Left colon (tissue), 2 donors: ENCODE data around the gene SMIM11. TPM values are rescaled to one million over a fixed set of nuclear protein-coding genes. Genes with fewer than 3 reads are reported as not detected.
"Not testable (repeated sequence)": the region's sequence is repeated elsewhere in the genome, so short reads cannot be mapped to it uniquely, and the experiment has no call there.

Experiments used
- ATAC-seq: fragments of 200-7000 bp; cut with Tn5 transposase; one replicate; pipeline ENCODE4 v1.9.1; 2020; ENCODE audit warnings: mild to moderate bottlenecking, moderate library complexity
- DNase-seq, 2 donors: peaks; one replicate each; pipeline ENCODE4 v3.0.0-alpha.2; 2020
- intact Hi-C, 2 donors: fragments of 100-400 bp; cut with DNase I in 1 of 2; cut with micrococcal nuclease in 1 of 2; formaldehyde crosslinking; loops; one replicate each; pipeline versions ENCODE4 v1.11.2 to v1.14.0; 2022; cut with DNase I, micrococcal nuclease
- long read RNA-seq: library from polyadenylated mRNA; unstranded; transcript quantifications from one replicate; pipeline ENCODE4 v2.0.0, GENCODE V29; 2021
- total RNA-seq, 2 donors: library from RNA; stranded (reverse); fragmentation: NEBNext Ultra II Directional; extraction: Animal tissue kit (Norgen Biotek cat#: 25700); gene quantifications; one replicate each; pipeline ENCODE4 v1.2.1, GENCODE V29; 2021
- donor health status: DM: no; HTN: no; CAD: no.
- donor health status: DM: yes; HTN: yes; CAD: no.

Gene SMIM11, protein sequence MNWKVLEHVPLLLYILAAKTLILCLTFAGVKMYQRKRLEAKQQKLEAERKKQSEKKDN
- 1 to 10 TPM; 1.9 to 2.4 TPM for total RNA-seq
- long read RNA-seq, transcript SMIM11A-201 (4 exons, 850 nt): major isoform, 5 of 5 reads
- long read RNA-seq, partial matches to known transcripts: 0 of 5 reads
- long read RNA-seq, other reads (novel, unspliced or antisense): 0 of 5 reads

DNA sequence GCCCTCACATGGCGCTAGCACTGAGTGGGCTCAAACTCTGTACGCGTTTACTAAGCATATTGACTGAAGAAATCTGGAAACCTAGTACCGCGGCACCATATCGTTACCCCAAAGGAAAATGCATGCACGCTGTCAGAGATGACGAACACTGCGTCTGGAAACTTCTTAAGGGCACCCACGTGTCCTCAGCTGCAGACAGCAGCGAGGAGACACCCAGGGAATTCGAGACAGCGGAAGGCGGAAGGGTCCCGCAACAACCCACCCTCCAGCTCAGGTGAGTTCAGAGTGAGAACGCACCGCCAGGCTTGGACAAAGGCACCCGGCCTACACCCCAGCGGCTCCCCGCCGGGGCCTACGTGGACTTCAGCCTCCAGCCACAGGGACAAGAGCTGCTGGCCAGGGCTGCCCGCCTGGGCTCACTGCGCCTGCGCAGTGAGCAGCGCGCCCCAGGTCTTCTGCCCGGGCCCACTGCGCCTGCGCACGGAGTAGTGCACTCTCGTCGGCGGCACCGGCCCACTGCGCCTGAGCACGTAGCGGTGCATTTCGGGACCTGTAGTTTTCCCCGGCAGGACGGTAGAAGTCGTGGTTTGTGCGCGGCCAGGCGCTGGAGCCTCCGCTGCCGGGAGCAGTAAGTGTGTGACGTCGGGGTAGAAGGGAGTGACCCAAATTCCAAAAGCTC, at the start of gene SMIM11:
Gene SMIM11, plus strand, starts transcription at position 568 of the 679 bp plus-strand sequence. CDS start 3,998 bp downstream, outside the sequence.
- intact Hi-C loops, DNase-seq: not testable (repeated sequence)
- peak; percentile 96 for ATAC-seq

DNA sequence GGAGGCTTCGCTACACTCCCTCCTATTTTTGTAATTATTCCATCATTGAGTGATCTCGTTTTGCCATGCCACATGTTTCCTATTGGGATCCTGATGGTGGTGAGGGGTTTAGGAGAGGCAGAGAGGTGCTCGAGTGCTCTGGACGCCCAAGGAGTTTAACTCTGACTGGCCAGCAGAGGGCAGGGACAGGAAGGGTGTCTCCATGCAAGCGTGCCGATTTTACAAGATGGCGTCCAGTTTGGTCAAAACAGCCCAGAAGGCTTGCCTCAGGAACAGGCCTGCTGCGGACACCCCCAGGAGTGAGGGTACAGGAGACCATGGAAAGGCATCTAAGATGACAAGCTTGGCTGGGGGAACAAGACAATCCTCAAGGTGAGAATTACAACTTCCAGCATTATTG, 45.3 kb upstream of the SMIM11 start:
- intact Hi-C loops: no loop called here
- no peak for DNase-seq
- ATAC-seq: no peak

DNA sequence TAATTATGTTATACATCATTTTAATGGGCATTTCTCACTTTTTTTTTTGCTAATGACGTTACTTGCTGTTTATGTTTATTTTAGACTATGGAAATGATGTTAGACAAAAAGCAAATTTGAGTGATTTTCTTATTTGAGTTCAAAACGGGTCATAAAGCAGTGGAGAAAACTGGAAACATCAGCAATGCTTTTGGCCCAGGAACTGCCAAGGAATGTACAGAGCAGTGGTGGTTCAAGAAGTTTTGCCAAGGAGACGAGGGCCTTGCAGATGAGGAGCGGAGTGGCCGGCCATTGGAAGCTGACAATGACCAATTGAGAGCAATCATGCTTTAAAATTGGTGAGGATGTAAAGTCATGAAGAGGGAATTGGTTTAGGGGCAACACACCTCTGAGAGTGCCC, 43.6 kb upstream of the SMIM11 start:
- intact Hi-C loops: no loop called here
- no peak for DNase-seq
- no peak for ATAC-seq

DNA sequence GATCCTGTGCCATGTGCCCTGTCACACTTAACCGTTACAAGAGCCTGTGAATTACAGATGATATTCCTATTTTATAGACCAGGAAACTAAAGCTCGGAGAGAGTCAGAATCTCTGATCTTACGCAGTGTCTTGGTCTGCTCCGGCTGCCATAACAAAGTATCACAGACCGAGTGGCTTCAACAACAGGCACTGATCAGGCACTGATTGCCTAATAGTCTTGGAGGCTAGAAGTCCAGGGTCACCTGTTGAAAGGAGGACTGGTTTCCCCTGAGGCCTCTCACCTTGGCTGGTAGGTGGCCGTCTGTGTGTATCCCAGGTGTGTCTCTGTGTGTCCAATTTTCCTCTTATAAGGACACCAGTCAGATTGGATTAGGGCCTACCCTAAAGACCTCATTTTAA, 43.0 kb upstream of the SMIM11 start:
- intact Hi-C loops: no loop called here
- ATAC-seq: no peak
- no peak for DNase-seq

DNA sequence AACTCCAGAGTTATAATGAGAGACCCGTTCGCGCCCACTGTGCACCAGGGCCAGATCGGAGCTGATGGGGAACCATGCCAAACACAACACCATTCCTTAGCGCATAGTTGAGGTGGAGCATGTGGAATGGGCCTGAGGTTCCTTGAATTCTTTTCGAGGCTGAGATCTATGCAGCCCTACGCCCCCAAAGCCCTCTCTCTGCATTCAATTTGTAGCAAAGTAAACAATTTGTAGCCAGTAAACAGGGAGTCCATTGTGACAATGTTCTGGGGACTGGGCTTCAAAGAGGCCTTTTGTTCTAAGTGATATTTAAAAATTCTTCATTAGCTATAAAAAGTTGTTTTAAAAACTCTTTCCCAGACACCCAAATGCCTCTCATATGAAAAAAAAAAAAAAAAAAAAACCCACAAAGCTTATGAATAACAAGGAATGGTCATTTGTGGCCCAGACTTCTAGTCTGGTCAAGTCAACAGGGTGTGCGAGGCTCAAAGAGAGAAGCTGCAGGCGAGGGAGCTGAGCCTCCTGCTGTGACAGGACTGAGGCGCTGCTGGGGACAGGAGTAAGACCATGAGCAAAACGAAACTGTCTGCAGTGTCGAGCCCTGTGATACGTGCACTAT, 42.1 kb upstream of the SMIM11 start:
- no peak for ATAC-seq
- no peak for DNase-seq
- intact Hi-C loops: no loop called here

DNA sequence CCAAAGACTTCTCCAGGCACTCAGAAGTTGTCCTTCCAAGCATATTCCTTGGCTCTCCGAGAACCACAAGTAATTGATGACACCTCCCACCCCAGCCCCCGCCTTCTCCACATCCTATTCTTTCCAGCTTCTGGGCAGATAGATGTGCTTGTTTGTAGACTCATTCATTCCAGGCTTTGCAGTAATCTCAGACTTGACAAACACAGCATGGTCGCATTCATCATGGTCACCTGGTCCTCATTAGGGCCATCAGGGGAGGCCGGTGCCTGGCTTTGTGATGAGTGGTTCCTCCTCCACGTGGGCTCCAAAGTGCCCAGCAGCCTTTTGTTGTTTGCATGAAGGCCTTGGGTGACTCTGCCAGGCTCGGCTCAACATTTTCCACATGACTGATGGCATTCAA, 40.0 kb upstream of the SMIM11 start:
- ATAC-seq: no peak
- intact Hi-C loops: no loop called here
- no peak for DNase-seq

DNA sequence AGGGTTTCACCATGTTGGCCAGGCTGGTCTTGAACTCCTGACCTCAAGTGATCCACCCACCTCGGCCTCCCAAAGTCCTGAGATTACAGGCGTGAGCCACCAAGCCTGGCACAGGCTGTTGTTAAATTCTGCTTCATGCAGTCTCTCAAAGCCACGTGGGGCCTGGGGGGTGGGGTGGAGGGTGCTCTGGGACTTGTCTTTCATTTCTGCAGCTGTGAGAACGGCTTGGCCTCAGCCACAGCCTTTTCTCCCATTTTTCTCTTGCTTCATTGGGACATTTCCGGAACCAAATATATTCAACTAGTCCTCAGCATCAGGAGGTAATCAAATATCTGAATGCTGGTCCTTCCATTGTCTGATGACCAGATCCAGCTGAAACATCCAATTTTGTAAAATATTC, 39.1 kb upstream of the SMIM11 start:
- no peak for DNase-seq
- no peak for ATAC-seq
- intact Hi-C loops: no loop called here

DNA sequence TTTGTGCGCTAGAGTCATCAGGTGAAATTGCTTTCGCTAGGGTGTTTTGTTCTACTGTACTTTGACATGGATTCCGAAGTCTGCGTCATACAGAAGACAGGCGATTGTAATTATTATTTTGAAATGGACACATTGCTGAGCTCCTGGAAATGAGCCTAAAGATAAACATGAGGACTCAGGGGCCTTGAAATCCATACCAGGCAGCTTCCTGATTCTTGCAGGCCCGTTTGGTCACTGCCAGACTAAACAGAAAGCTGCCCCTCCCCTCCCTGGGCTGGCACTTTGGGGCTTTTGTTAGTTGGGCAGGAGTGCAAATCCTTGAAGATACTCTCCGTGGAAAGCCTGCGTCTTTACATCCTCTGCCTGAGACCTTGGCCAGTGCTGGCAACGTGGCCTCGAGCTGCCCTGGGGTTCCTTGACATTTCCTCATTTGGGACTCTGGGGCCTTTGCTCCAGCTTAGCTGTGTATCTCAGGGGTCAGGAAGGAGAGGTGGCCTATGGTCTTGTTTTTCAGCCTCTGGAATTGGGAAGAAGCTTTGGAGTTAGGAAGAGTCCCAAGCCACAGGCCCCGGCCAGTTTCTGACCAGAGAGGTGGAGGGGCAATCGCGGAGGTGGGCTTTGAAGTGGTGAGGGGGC, 38.4 kb upstream of the SMIM11 start:
- intact Hi-C loops: no loop called here
- no peak for ATAC-seq
- no peak for DNase-seq

DNA sequence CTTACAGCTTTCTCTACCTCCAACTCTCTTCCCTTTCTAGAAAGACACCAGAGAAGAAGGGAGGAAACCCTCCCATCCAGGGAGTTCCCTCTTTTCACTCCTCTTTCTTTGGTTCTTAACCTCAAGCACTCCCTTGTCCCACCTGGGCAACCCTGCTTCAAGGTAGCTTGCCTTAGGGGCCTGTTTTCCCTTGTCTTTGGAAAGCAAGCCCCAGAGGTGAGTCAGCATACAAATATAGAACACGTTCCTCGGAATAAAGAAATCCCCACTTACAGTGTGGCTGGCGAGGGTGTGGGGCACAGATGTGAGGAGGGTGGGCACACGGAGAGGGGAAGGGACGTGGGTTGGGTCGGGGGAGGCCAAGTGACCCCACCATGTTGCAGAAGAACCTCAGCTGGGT, 37.6 kb upstream of the SMIM11 start:
- ATAC-seq (no peak), DNase-seq (no peak)
- intact Hi-C loops: no loop called here

DNA sequence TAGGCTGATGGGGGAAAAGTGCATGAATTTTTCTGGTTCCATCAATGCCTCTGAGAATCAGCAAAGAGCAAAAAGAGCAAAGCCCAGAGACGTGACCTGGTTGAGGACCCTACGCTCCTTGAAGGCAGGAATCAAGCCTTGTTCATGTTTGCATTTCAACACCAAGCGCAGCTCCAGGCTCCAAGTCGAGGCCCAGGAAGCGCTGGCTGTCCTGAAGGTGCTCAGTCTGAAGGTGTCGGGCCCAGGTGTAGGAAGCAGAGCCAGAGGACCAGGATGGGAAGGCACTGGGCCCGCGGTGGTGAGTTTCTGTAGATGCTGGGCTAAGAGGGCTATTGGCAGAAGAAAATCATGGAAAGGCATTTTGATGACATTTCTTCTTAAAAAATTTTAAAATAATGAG, 37.1 kb upstream of the SMIM11 start:
- DNase-seq (no peak), ATAC-seq (no peak)
- intact Hi-C loops: no loop called here

DNA sequence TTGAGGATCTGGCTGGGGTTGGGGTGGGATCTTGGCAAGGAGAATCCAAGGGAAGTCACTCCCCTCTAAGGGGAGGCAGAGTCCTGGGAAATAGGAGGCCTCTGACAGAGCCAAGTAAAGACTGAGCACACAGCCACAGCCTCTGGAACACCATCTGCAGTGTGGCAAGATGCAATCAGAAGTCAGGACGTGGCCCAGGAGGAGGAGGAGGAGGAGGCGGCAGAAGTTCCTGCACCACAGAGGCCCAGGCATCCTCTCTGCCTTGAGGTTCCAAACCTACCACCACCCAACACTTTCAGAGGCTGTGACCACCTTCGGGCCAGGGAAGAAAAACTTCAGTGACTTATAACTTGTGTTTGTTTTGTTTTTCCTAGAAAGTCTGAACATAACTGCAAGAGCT, 35.2 kb upstream of the SMIM11 start:
- intact Hi-C loops: no loop called here
- DNase-seq: no peak
- no peak for ATAC-seq

DNA sequence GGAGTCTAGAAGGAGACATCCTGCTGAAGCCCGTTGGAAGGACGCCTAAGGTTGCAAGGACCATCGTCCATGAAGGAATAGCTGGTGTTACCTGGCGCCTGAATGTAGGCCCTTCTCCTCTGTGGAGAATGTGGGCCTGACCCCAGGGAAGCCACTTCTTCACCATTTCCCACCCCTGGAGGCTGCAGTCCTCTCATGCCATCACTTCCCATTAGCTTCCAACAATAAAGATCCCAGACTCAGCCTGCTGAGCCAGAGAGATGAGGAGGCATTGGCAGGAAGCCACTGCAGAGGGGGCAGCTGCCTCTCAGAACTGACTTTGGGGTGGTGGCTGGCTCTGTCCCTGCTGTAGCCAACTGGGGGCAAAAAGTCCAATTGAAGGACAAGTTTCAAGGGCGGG, 32.8 kb upstream of the SMIM11 start:
- no peak for DNase-seq
- intact Hi-C loops: no loop called here
- no peak for ATAC-seq

DNA sequence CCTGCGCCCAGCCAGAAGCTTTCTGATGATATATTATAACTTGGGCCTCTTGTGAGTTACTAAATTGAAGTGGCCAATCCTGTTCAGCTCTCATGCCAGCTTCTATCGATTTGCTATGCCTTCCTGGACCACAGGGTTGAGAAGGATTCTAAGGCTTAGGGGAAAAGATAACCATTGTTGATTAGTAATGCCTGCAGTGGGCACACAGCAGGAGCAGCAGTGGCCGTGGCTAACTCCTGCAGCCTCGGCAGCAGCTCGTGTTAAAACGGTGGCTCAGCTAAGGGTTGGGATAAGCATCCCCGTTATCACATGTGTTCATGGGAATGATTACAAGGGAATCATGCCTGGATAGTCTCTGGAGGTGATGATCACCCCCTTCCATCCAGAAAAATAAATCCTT, 32.0 kb upstream of the SMIM11 start:
- DNase-seq (no peak), ATAC-seq (no peak)
- intact Hi-C loops: no loop called here

DNA sequence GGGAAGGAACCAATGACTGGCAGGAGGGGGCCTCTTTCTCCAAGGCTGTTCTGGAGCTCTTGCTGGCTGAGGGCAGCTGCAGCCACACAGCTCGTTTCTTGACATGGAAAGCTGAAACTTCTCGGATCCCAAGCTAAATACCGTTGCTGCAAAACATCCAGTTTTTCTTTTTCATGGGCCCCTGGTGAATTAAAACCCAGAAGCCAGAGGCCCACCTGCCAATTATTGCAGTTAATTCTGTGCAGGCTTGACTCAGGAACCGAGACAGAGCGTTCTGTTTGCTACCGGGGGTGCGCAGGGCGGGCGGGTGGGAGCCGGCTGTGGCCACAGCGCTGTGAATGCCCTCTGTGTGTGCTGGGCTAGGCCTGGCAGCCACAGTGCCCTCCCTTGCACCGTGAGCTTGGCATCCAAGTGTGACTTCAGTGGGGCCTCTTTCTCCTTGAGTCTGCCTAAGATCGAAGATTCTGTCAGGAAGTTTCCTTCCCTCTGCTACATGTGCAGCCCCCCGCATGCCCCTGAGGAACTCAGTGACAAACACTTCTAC, 31.4 kb upstream of the SMIM11 start:
- ATAC-seq (no peak), DNase-seq (no peak)
- intact Hi-C loops: no loop called here

DNA sequence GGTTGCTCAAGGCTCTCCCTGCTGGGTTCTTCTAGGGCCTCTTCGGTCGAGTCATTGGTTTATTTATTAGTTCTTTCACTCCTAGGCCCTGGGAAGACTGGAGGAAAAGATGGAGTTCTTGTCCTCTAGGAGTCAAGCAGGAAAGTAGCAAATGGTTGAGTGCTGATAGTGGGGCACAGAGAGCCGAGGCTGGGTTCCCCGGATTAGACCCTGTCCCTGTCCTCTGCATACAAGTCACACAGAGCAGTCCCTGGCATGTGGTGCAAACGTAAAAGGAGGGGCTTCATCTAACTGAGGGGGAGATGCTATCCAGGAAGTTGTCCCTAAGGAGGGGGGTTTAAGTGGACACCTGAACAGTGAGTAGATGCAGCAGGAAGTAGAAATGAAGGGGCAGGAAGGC, 30.7 kb upstream of the SMIM11 start:
- ATAC-seq (no peak), DNase-seq (no peak)
- intact Hi-C loops: no loop called here

DNA sequence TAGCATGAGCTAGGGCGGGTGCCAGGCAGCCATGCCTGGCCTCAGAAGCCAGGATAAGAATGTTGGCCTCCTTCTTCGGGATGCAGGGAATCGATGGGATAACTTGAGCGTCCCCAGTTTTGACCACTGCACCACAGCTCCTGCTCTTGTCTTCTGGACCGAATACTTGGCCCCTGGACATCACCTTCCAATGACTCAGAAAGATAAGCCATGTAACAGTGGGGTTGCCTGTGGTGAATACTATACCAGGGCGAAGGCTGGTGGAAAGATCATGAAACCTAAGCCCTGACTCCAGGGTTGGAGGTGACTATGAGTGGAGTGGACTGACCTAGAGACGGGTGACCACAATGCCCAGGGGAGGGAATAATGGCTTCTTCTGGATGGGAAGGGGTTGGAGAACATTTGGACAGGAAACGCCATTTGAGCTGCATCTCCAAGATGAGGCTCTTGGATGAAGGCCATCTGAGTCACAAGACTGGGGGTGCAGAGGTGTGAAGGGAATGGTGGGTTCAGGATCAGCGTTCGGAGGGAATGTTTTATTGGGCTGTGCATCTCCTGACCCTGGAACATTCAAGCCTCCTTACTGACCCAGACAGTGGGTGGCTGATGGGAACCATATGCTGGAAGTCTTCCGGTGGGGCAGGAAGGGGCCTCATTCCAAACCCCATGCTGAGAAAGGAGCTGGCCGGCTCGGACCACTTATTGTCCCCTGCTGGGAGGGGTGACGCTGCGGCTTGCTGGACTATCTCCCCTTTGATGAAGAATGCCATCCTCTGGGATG, 30.0 kb upstream of the SMIM11 start:
- no peak for ATAC-seq
- intact Hi-C loops: loop anchor here in 1 of 2 donors (5.0 kb wide), 1 partner anchor 423 kb away; no protein-coding TSS in a partner anchor
- DNase-seq: no peak

DNA sequence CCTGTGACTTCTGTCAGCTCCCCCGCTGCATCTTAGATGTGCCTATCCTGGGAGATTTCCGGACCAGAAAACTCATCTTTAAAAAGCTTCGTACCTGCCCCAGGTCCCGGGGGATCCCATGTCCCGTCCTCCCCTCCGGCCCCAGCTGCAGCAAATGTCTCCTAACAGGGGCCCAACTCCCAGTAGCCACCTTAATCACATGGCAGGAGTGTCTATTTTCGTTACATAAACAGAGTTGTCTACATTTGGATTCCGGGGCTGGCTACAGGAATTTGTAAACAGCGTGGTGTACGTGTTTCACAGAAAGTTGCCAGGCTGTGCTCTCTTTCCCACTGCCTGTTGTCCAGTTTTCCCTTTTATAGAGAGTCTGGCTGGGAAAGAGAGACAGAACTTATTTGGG, 29.4 kb upstream of the SMIM11 start:
- no peak for DNase-seq
- intact Hi-C loops: loop anchor here in 1 of 2 donors (5.0 kb wide), 1 partner anchor 424 kb away; no protein-coding TSS in a partner anchor
- no peak for ATAC-seq

DNA sequence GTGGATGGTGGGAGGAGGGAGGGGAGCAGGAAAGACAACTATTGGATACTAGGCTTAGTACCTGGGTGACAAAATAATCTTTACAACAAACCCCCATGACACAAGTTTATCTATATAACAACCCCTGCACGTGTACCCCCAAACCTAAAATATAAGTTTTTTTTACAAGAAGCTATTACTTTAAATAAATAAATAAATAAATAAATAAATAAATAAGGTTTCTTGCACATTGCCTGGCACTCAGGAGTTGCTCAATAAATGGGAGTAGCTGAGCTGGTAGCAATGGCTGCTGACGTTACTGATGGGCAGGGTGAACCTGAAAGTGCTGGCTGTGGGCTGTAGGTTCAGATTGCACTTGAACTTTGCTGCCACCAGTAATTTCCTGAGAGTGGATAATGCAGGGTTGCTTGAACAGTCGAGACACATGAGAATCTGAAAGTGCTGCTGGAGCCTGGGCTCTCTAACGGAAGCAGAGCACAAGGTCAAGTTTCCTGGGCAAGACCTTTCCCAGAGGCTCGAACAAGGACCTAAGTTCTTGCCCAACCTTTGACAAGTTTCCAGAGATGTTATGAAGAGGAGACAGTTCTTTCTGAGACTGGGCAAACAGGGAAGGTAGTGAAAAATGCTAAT, 26.3 kb upstream of the SMIM11 start:
- intact Hi-C loops: loop anchor here in 1 of 2 donors (5.0 kb wide), 1 partner anchor 427 kb away; no protein-coding TSS in a partner anchor
- ATAC-seq: no peak
- no peak for DNase-seq
